Activated CD4-positive, alpha-beta T cell treated with anti-CD3 and anti-CD28 coated beads, Interleukin-2, amount 10 ng/mL, durations not matched to agents 24 days and 14 days (primary cell): ENCODE results near the gene C19orf38. TPM values are rescaled to one million over a fixed set of nuclear protein-coding genes. Genes with fewer than 3 reads are reported as not detected.

Experiments used
- DNase-seq: peaks from one replicate; pipeline ENCODE4 v3.0.0; 2022
- H3K27ac Mint-ChIP-seq: one replicate; pipeline ENCODE4 v1.8.0; 2022; ENCODE audit warnings: mild to moderate bottlenecking, mixed read lengths
- H3K27me3 Mint-ChIP-seq: one replicate; pipeline ENCODE4 v1.8.0; 2022; ENCODE audit warnings: mixed read lengths
- H3K36me3 Mint-ChIP-seq: one replicate; pipeline ENCODE4 v1.8.0; 2022; ENCODE audit warnings: low read depth, mild to moderate bottlenecking, mixed read lengths
- H3K4me1 Mint-ChIP-seq: one replicate; pipeline ENCODE4 v1.8.0; 2021; ENCODE audit warnings: mixed read lengths
- H3K4me3 Mint-ChIP-seq: one replicate; pipeline ENCODE4 v1.8.0; 2022; ENCODE audit warnings: mild to moderate bottlenecking, moderate library complexity, mixed read lengths
- H3K9me3 Mint-ChIP-seq: one replicate; pipeline ENCODE4 v1.8.0; 2021; ENCODE audit warnings: mixed read lengths
- intact Hi-C: fragments of 100-400 bp; cut with micrococcal nuclease; formaldehyde crosslinking; loops from one replicate; pipeline ENCODE4 v1.15.1; 2023
- total RNA-seq: library from RNA; stranded (reverse); gene quantifications from 2 replicates; pipeline ENCODE4 v1.2.3, GENCODE V29; 2022

C19orf38 gene
- total RNA-seq, 1 donor from 2014 or later, result 2.7 TPM

DNA sequence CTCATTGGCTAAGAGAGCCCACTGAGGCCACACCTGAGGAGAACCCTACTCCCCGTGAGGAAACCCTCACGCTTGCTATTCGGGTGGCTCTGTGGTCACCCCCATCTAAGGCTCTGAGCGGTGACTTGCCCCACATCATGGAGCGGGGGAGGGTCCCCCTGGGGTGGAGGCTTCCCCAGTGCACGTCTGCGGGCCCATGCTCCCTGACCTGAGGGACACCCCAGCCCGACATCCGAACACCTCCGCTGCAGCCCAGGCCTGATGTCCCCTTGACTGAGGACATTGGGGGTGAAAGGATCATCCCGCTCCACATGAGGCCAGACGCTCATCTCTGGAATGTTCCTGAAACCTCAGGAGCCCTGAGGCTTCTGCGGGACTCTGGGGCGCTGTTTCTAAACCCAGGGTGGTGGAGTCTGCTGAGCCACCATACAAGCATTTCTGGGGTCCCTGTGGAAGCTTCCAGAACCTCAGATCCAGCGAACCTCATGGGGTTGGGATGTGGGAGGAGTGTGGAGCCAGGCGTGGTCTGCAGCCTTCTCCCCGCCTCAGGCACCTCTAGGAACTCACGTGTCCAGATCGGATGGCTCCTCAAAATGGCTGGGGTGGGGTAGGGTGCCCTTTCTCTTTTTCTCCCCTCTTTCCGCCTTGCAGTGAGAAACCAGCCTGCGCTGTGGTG, 32.1 kb upstream of the C19orf38 start:
- Mint-ChIP-seq H3K4me3 (no peak overlapping the region), H3K36me3 (peaks cover 44% of the 10 kb centered on the region), H3K9me3 (no peaks in the 10 kb centered on the region), H3K4me1 (peaks cover 21% of the 10 kb centered on the region), H3K27me3 (no peaks in the 10 kb centered on the region), H3K27ac (no peak overlapping the region)
- intact Hi-C loops, result no loop called here
- no peak for DNase-seq

DNA sequence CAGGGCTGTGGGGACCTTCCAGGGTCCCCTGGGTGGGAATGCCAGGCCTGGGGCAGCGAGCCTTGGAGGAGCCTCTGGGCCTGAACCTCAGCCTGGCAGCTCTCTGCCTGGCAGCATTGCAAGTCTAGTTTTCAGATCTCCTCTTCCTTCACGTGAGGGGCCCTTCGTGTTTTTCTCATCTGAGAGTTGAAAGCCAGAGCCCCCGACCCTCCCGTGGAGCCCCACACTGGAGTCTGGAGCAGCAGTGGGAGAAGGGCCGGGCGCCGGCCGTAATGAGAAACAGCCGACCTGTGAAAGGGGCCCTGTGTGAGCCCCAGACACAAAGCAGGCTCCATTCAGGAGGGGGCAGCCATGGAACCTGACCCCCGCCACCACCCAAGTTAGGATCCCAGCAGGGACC, 31.5 kb upstream of the C19orf38 start:
- Mint-ChIP-seq H3K9me3 (no peaks in the 10 kb centered on the region), H3K27ac (peak overlapping the region; percentile 34), H3K4me1 (peaks cover 22% of the 10 kb centered on the region), H3K36me3 (peaks cover 47% of the 10 kb centered on the region), H3K4me3 (no peak overlapping the region), H3K27me3 (no peaks in the 10 kb centered on the region)
- intact Hi-C loops, result no loop called here
- no peak for DNase-seq

DNA sequence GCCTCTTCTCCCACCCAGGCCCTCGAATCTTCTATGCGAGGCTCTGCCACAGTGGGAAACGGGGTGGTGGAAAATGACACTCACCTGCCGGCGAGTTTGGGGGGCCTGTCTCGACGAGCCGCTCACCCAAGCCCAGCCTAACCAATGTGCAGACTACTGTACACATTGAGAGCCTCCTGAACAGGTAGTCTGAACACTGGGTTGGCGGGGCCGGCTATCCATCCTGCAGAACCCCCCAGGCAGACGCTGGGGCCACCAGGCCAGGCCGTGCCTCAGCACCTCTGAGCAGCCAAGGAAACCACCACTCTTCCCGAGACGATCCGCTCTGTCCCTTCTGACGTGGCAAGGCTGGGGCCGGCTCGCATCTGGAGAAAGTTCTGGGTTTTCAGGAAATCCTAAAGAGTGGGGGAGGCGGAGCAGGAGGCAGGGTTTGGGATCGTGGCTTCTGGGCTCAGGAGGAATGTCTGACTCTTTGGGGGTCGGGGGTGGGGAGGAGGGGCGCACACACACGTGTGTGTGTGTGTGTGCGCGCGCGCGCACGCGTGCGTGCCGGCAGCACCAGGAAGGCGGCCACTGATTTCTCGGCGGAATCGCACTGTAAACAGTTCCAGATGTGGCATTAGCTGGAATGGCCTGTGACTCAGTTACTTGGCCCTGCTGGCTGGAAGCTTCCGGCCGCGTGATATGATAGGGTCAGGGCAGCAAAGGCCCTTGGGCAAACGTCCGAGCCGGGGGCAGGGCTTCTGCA, 30.8 kb upstream of the C19orf38 start:
- H3K9me3 Mint-ChIP-seq, result no peaks in the 10 kb centered on the region
- peaks cover 53% of the 10 kb centered on the region for H3K36me3 Mint-ChIP-seq
- no peak overlapping the region for H3K4me3 Mint-ChIP-seq
- no peak for DNase-seq
- intact Hi-C loops, result no loop called here
- no peaks in the 10 kb centered on the region for H3K27me3 Mint-ChIP-seq
- H3K27ac Mint-ChIP-seq, result no peak overlapping the region
- H3K4me1 Mint-ChIP-seq, result peaks cover 19% of the 10 kb centered on the region

DNA sequence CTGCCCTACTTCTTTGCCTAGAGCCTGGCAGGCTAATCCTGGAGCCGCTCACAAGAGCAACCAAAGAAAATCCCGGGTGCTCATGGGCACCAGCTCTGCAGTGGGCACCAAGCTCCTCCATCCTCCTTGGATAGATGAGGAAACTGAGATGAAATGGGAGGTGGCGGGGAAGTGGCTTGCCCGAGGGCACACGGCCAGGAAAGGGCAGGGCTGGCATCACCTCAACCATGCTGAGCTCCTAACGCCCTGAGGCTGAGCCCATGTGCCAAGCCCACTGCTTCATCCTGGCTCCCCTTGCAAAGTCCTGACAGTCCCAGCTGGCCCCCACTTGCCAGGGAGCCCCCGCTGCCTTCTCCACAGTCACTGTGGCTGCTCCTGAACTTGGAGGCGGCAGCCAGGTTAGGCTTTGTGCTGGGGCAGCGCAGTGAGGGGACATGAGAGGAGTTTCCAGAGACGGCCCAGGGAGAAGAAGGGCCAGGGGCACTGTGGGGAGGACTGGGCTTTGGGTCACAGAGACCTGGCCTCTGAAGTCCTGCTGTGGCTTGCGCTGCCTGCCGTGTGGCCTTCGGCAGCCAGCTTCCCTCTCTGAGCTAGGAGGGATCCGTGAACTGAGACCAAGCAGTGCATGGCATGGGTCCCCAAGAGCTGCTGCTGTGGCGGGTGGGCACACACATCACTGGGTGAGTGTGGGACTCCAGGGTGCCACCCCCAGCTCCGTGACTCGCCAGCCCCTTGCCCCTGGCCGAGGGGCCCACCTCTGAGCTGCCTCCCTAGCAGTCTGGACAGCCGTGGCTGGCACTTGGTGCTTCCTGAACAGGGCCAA, 29.7 kb upstream of the C19orf38 start:
- Mint-ChIP-seq H3K4me3 (no peak overlapping the region), H3K27ac (no peak overlapping the region), H3K27me3 (no peaks in the 10 kb centered on the region), H3K9me3 (no peaks in the 10 kb centered on the region), H3K36me3 (peaks cover 48% of the 10 kb centered on the region), H3K4me1 (peaks cover 11% of the 10 kb centered on the region)
- DNase-seq, result no peak
- intact Hi-C loops, result no loop called here

DNA sequence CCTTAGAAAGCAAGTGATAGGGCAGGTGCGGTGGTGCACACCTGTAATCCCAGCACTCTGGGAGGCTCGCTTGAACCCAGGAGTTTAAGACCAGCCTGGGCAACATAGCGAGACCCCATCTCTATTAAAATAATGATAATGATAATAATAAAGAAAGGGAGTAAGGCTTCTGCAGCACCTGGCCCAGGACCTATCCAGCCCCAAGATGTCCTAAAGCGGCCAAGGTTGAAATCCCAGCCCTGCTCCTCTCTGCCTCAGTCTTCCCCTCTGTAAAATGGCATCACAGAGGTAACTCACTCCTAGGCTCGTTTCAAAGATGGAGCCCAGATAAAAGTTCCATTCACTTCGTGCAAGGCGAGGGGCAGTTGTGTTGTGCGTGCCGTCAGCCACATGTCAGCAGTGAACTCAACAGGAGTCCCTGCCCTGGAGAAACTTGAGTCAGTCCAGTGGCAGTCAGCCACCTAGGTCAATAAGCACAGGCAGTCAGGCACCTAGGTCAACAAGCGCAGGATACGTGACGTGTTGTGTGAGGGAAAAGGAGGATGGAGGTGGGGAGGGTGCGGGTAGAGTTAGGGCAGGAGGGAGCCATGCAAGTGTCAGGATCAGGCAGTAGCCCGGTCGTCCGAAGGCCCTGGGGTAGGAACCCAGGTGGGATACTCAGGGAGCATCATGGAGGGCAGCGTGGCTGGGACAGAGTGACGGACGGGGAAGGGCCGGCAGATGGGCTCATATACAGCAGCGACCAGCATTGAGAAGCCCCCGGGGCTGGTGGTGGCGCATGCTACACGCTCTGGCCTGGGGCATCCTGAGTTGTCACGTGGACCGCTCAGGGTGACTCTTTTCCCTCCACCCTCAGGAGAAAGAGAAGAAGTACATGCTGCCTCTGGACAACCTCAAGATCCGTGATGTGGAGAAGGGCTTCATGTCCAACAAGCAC, 28.8 kb upstream of the C19orf38 start:
- Mint-ChIP-seq H3K4me3 (no peak overlapping the region), H3K9me3 (no peaks in the 10 kb centered on the region), H3K27ac (peak overlapping the region; percentile 75), H3K4me1 (peaks cover 10% of the 10 kb centered on the region), H3K36me3 (peaks cover 56% of the 10 kb centered on the region), H3K27me3 (no peaks in the 10 kb centered on the region)
- intact Hi-C loops, result no loop called here
- no peak for DNase-seq

DNA sequence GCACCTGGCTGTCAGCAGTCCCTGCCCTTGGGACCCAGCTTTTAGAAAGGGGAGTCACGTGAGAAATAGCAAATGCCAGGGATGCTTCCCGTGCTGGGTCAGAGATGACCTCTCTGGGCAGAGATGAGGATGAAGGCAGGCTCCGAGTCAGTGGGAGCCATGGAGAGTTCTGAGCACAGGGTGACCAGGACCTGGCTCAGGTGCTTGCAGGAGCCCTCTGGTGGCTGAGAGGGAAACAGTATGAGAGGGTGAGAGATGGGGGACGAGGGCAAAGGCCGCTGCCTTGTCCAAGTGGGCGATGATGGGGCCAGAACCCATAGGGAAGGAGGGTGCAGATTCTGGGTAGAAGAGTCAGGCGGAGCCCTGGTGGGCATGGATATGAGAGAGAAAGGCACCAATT, 28.0 kb upstream of the C19orf38 start:
- no peak for DNase-seq
- Mint-ChIP-seq H3K9me3 (no peaks in the 10 kb centered on the region), H3K4me1 (peaks cover 7% of the 10 kb centered on the region), H3K27me3 (no peaks in the 10 kb centered on the region), H3K36me3 (peaks cover 59% of the 10 kb centered on the region), H3K4me3 (no peak overlapping the region), H3K27ac (peak overlapping the region; percentile 16)
- intact Hi-C loops, result no loop called here

DNA sequence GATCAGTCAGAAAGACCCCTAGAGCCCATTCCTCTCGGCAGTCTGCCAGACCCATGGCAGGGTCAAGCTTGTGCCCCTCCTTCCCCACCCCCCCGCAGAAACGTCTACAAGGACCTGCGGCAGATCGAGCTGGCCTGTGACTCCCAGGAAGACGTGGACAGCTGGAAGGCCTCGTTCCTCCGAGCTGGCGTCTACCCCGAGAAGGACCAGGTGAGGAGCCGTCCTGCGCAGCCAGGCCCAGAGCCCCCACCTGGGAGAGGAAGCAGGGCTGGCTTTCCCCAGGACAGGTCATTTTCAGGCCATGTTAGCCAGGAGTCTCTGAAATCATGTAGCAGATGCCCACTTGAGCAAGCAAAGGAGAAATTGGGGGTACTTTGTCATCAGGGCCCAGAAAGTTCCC, 24.5 kb upstream of the C19orf38 start:
- Mint-ChIP-seq H3K9me3 (no peaks in the 10 kb centered on the region), H3K4me3 (no peak overlapping the region), H3K27me3 (no peaks in the 10 kb centered on the region), H3K27ac (no peak overlapping the region), H3K4me1 (peaks cover 7% of the 10 kb centered on the region), H3K36me3 (peaks cover 57% of the 10 kb centered on the region)
- intact Hi-C loops, result no loop called here
- DNase-seq, result no peak

DNA sequence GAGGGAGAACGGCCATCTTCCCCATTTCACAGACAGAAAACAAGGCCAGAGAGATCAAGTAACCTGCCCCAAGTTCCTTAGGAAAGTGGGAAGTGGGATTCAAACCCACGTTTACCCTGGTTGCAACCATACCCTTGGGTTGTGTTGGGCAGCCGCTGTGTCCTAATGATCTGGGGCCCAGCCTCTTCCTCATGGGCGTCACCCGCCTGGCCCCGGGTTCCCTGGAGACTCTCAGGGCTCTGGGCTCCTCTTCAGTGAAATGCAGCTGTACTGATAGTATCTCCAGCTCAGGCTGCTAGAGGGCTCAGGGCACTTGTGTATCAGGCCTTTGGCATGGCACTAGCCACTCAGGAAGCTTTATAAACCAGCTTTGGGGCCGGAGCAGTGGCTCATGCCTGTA, 22.0 kb upstream of the C19orf38 start:
- DNase-seq, result no peak
- H3K4me1 Mint-ChIP-seq, result no peaks in the 10 kb centered on the region
- H3K4me3 Mint-ChIP-seq, result no peak overlapping the region
- peak overlapping the region; percentile 49 for H3K27ac Mint-ChIP-seq
- intact Hi-C loops, result no loop called here
- no peaks in the 10 kb centered on the region for H3K9me3 Mint-ChIP-seq
- H3K27me3 Mint-ChIP-seq, result no peaks in the 10 kb centered on the region
- H3K36me3 Mint-ChIP-seq, result peaks cover 41% of the 10 kb centered on the region

DNA sequence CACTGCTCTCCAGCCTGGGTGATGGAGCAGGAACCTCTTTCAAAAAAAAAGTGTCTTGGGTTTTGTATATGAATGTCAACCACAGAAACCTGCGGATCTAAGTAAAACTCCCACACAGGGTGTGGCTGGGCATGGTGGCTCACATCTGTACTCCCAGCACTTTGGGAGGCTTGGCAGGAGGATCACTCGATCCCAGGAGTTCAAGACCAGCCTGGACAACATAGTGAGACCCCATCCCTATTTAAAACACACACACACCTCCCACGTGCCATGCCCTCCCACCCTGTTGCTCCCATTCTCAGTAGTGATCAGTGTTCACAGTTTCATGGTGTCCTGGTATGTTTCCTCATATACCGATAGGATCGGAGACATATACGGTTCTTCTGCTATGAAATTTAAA, 21.4 kb upstream of the C19orf38 start:
- no peak for DNase-seq
- Mint-ChIP-seq H3K4me1 (no peaks in the 10 kb centered on the region), H3K4me3 (no peak overlapping the region), H3K27ac (no peak overlapping the region), H3K27me3 (no peaks in the 10 kb centered on the region), H3K36me3 (peaks cover 38% of the 10 kb centered on the region), H3K9me3 (no peaks in the 10 kb centered on the region)
- intact Hi-C loops, result no loop called here

DNA sequence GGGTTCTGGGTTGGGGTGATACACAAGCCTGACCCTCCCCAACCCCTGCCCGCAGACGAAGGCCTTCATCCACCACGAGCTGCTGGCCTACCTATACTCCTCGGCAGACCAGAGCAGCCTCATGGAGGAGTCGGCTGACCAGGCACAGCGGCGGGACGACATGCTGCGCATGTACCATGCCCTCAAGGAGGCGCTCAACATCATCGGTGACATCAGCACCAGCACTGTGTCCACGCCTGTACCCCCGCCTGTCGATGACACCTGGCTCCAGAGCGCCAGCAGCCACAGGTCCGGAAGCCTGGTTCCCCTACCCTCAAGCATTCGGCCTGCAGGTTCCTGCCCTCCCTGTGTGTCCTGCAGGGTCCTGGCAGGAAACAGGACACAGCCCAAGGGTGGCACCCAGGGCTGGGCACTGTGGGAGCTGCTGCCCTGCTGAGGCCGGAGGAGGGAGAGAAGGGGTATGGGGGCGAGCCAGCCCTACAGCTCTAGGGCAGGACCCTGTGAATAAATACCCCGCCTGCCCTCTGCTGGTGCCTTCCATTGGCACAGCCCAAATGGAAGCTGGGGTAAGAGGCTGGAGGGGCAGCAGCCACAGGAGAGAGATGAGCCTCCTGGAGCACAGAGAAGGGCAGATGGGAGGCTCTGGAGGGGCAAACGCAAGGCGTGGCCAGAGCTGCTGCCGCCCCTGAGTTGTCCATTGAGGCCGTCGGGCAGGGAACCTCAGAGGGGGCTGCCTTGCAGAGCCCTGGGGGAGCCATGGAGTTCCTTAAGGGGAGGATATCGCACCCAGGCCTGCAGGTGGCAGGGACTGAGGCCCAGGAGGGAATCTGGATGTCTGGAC, 19.0 kb upstream of the C19orf38 start:
- Mint-ChIP-seq H3K4me3 (no peak overlapping the region), H3K27me3 (no peaks in the 10 kb centered on the region), H3K27ac (no peak overlapping the region), H3K9me3 (no peaks in the 10 kb centered on the region), H3K36me3 (peaks cover 30% of the 10 kb centered on the region), H3K4me1 (no peaks in the 10 kb centered on the region)
- no peak for DNase-seq
- intact Hi-C loops, result no loop called here

DNA sequence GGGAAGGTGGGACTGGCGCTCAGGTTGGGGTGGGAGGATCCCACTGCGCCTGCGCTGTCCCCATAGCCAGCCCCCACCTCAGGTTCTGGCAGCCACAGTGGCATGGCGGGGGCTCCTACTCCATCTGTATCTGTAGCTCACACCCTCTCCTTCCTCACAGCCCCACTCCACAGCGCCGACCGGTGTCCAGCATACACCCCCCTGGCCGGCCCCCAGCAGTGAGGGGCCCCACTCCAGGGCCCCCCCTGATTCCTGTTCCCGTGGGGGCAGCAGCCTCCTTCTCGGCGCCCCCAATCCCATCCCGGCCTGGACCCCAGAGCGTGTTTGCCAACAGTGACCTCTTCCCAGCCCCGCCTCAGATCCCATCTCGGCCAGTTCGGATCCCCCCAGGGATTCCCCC, 18.2 kb upstream of the C19orf38 start:
- no peaks in the 10 kb centered on the region for H3K9me3 Mint-ChIP-seq
- H3K4me3 Mint-ChIP-seq, result no peak overlapping the region
- H3K4me1 Mint-ChIP-seq, result no peaks in the 10 kb centered on the region
- DNase-seq, result no peak
- H3K27ac Mint-ChIP-seq, result no peak overlapping the region
- no peaks in the 10 kb centered on the region for H3K27me3 Mint-ChIP-seq
- intact Hi-C loops, result no loop called here
- peaks cover 23% of the 10 kb centered on the region for H3K36me3 Mint-ChIP-seq

DNA sequence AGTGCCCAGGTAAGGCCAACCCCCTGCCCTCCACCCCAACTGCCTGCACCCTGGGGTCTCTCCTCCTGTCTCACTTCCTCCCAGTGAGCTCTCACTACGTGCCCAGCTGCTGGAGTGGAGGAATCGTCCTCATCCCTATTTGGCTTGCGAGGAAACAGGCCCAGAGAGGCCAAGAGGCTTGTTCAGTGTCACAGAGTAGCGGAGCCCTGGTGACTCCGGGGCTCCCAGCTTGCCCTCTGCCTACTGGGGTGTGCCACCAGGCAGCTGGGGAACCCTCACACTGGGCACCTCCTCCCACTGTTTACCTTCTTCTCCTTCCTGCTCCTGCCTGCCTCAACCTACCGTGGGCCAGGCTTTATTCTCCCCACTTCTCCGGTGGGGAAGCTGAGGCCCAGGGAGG, 17.8 kb upstream of the C19orf38 start:
- Mint-ChIP-seq H3K36me3 (peaks cover 19% of the 10 kb centered on the region), H3K27ac (no peak overlapping the region), H3K4me3 (no peak overlapping the region)

More for the DNA sequence above, 17.8 kb upstream of the C19orf38 start:
- Mint-ChIP-seq H3K4me1 (peaks cover 1% of the 10 kb centered on the region), H3K27me3 (no peaks in the 10 kb centered on the region), H3K9me3 (no peaks in the 10 kb centered on the region)
- DNase-seq, result no peak
- intact Hi-C loops, result no loop called here
